GM12872 (cell line): ENCODE measurements around the gene TMEM89.

Source experiments
- TF ChIP-seq, protein P1 (sequence below): IDR thresholded peaks from 3 replicates; pipeline ENCODE4 v1.5.1; 2011; ENCODE audit warnings: low read depth, mild to moderate bottlenecking, low read length, moderate library complexity; ENCODE audit not compliant: insufficient read depth

TMEM89 gene

DNA sequence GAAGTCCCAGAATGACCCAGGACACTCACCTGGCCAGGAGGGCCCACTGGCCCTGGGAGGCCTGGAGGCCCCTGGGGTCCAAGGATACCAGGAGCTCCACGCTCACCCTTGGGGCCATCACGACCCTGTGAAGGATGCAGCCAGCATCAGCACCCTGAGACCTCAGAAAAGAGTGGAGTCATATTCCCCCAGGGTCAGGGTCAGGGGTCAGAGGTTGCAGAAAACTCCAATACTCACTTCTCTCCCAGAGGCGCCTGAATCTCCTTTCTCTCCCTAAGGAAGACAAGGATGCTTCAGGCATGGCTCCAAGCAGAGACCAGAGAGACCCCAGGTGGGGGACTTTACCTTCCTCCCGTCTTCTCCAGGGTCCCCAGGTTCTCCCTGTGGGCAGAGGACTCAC, 44.9 kb downstream of the TMEM89 start:
- TF ChIP-seq, protein P1, sequence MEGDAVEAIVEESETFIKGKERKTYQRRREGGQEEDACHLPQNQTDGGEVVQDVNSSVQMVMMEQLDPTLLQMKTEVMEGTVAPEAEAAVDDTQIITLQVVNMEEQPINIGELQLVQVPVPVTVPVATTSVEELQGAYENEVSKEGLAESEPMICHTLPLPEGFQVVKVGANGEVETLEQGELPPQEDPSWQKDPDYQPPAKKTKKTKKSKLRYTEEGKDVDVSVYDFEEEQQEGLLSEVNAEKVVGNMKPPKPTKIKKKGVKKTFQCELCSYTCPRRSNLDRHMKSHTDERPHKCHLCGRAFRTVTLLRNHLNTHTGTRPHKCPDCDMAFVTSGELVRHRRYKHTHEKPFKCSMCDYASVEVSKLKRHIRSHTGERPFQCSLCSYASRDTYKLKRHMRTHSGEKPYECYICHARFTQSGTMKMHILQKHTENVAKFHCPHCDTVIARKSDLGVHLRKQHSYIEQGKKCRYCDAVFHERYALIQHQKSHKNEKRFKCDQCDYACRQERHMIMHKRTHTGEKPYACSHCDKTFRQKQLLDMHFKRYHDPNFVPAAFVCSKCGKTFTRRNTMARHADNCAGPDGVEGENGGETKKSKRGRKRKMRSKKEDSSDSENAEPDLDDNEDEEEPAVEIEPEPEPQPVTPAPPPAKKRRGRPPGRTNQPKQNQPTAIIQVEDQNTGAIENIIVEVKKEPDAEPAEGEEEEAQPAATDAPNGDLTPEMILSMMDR: no peak

DNA sequence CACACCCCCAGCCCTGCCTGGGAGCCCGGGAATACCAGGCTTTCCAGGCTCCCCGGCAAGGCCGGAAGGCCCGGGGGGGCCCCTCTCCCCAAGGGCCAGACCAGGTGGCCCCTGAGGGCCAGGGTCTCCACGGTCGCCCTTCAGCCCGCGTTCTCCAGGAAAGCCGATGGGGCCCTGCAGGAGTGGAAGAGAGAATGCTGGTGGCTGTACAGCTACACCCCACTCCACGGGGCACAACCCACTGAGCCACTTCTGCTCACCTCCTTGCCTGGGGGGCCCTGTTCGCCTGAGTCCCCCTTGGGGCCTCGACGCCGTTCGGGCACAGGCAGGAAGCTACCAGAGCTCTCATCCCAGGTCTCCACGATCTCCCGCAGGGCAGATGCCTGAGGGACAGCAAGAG, 46.2 kb downstream of the TMEM89 start:
- TF ChIP-seq, protein P1: no peak

DNA sequence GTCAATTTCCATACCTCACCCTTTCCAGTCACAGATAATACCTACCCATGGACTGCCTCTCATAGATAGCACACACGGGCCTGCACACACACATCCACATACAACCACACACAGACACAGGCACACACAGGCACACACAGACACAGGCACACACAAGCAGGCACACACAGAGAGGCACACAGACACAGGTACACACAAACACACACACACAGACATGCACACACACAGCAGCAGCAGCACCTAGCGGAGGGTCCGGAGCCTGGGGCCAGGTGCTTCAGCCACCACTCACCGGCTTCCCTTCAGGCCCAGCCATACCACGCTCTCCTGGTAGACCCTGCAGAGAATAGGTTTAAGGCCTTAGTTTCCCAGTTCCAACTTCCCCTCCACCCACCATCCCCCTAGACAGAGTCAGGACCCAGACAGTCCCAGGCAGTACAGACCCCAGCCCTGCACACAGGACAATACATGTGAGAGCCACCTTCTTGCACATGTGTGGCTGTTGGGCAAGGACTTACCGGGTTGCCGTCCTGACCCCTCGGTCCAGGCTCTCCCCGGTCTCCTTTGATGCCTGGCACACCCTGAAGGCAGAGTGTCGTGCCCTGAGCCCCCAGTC, 47.5 kb downstream of the TMEM89 start:
- TF ChIP-seq, protein P1: no peak

DNA sequence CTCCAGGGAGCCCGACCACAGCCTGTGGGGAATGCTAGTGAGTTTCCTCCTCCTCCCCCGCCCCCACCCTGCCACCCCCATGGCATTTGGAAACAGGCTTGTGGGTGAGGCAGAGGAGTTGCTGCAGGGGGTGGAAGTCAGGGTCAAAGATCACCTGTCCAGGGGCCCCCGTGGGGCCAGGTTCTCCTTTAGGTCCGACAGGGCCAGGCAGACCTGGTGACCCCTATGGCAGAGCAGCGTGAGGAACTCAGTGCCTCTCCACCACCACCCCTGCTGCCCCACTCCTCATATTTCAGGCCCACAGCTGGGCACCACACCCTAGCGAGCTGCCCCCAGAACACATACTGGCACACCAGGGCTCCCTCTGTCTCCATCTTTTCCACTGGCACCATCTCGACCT, 49.1 kb downstream of the TMEM89 start:
- TF ChIP-seq, protein P1: no peak

DNA sequence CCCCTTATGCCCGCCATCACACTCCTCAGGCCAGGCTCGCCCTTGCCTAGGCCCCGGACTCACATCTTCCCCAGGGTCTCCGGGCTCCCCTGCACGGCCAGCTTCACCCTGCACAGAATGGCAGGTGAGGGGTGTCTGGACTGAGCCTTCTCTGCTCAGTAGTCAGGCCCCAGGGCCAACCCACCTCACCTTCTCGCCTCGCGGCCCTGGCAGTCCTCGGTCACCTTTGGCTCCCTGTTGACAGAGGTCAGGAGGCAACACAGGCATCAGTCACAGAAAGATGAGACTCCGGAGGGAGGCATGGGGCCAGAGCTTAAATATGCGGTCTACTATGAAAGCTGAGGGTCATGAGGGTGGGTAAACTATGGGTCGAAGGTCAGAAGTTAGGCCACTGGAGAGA, 49.6 kb downstream of the TMEM89 start:
- TF ChIP-seq, protein P1: no peak
